Dermis microvascular lymphatic vessel endothelial cell (primary cell): Measurements from ENCODE around the gene ANKRD35. TPM values are rescaled to one million over a fixed set of nuclear protein-coding genes. Genes with fewer than 3 reads are reported as not detected.

Source experiments
- DNase-seq, 2 donors: peaks; one replicate each; pipeline versions ENCODE4 v3.0.0 to v3.0.0-alpha.2; 2010; ENCODE audit warnings: low read depth in 2 of 2
- total RNA-seq: library from RNA; depleted of rRNA; stranded (reverse); fragments of >200 nt; gene quantifications from 2 replicates; pipeline ENCODE4 v1.2.1, GENCODE V29; 2014

ANKRD35 gene
- total RNA-seq, 1 donor from 2014 or later, result under 0.01 TPM

DNA sequence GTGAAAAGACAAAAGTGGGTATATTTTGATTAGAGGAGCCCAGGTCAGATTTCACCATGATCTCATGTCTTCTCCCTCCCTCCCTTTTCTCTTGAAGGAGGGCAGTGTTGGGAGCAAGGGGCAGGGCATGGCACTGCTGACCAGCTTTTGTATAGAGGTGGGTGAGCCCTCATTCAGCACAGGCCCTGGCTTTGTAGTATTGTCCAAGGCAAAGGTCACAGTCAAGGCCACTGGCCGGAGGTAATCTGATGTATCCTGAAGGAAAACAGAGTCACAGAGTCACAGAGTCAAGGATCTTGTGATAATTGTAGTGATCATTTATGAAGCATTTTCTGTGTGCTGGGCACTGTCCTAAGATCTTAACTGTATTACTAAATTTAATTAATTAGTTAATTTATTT, 12.3 kb upstream of the ANKRD35 start:
- DNase-seq, result no peak

DNA sequence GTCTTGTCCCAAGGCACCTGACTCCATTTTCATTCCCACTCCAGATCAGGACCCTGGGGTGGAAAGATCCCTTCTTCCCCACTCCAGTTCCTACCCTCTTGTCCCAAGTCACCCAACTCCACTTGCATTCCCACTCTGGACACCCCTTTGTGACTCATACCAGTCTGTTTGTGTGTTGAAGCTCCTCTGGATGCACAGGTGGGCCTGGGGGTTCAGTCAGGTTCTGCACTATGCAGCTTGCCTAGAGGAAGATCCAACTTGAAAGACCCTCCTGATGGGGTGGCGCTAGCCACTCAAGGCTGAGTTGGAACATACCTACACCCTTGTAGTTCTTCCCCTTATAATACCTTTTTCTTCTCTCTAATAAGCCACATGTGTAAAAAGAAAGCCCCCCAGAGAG, 9.8 kb upstream of the ANKRD35 start:
- DNase-seq, result no peak

DNA sequence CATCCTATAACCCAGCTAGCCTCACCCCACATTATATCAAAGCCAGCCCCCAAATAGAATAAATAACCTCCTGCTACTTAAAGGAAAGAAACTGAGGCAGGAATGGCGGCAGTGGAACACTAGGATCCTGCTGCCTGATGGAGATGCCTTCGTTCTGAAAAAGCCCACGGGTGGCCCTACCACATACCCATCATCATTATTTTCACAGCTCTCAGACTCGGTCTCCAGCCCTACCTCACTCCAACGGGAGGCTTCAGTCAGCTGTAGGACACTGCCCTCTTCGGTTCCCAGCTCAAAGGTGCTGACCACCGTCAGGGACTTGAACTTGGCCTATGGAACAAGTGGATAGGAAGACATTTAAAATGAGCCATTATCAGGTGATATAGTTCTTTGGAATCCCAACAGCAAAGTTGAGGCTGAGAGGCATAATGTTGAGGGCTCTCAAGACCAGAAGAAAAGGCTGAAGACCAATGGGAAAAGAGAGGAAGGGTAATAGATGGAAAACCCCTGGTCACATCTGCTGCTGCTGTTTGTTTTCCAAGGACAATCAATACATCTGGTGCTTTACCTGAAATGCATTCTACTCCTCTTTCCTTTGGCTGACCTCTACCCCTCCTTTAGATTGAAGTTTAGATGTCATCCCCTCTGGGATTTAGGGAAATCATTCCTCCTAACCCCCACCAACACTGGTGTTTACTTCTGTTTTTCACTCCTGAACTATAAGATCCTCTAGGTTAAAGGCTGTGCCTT, 7.8 kb upstream of the ANKRD35 start:
- DNase-seq, result no peak

DNA sequence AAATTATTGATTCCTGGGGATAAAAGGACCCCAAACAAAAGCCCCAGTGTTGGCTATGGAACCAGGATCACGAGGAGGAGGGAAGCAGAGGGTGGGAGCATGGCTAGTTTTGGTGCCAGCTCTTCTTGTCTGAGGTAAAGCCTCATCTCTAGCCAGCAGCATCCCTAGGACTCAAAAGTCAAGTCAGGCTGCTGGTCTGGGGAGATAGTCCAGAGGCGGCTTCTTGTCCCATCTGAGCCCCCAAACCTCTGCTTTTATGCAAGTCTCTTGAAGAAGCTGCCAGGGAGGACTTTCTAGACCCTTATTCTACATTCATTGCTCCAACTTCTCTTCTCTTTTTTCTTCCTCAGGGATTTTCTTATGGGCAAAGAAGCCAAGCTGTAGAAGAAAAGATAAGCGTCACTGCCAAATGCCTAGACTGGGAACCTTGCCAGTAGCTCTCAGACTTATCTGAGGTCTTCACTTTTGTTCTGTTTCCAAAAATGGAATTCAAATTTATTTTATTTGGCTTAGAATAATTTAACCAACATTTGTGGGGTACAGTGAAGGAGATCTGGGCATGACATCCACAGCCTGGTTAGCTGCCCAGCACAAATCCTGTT, 6.9 kb upstream of the ANKRD35 start:
- peak in 1 of 2 donors; percentile 67 for DNase-seq

DNA sequence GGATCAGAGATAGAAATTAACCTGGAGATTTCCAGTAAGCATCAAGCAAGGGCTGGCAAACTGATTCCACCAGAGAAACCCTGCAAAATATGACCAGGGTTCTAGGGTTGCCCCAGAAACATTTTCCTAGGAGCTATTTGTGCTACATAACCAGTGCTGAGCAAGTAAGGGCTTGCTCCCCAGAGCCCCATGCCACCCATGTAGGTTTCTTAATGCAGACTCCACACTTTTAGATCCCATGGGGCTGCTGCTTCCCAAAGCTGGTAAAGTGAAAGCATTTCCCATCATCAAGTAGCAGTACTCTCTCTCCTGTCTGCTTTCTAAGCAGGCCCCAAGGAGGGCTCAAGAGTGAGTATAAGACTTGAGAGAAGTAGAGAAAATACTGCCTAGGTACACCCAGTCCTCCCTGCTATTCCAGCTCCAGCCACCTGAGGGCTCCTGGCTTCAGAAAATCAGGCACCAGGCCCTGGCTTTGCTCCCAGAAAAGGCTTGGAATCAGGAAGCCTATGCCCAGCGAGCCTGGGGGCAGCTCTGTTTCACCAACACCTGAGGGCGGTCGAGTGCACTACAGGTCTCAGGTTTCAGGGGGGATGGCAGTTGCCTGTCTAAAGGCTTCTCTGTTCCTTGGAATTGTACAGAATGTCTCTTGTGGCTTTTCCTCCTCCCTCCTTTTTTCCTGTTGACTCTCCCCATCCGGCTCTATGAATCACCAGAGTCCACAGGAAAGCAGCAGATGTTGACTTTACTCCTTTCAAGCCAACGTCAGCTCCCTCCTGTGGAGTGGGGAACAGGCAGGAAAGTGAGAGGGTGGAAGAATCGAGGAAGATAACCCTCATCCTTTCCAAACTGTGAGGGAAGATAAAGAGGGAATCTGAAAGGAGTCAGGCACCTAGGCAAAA, 6.2 kb upstream of the ANKRD35 start:
- peak; percentile 88 to 99 for DNase-seq

DNA sequence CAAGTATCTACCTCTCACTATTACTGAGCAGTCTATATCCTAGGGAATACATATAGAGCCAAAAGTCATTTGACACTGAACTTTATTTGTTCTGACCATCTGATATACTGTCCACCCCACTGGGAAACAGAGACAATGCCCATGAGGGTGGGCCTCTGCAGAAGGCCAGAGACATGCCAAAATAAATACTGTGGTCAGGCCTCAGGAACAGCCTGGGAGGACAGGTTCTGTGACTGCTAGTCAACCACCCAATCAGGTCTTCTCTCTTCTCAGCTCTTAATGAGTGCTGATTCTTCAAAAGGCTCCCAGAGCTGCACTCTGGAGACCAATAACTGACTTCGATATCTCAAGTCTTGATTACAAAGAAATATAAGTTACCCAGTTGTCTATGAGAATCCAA, 5.5 kb upstream of the ANKRD35 start:
- DNase-seq, result peak; percentile 14 to 86

DNA sequence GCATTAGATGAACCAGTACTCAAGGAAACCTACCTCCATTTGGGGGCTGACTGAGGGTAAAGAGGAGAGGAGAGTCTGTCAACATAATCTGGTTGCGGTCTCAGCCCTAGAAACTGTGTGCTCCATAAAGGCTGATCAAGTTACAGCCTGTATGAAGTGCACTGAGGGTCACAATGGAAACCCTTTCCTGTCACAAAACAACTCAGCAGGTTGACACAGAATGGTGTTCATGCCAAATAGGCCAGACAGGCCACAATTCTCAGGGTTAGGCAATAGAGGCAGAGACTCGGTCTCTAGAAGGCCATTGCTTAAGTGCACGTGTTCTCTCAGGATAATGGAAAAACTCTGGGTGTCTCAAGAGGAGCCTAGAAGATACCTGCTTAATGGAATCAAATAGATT, 4.1 kb upstream of the ANKRD35 start:
- no peak for DNase-seq

DNA sequence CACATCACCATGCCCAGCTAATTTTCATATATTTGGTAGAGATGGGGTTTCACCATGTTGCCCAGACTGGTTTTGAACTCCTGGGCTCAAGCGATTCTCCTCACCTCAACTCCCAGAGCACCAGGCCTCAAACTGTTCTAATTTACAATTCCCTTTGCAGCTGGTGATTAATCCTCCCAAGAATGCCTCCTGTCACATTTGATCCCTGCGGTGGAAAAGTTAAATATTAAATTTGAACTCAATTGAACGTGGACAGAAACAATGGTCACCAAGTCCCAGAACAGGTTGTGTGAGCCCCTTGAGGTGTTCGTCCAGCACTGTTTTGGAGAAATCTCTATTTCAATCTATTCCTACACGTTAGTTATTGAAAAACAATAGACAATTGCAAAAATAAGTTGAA, 2.0 kb upstream of the ANKRD35 start:
- DNase-seq, result no peak

DNA sequence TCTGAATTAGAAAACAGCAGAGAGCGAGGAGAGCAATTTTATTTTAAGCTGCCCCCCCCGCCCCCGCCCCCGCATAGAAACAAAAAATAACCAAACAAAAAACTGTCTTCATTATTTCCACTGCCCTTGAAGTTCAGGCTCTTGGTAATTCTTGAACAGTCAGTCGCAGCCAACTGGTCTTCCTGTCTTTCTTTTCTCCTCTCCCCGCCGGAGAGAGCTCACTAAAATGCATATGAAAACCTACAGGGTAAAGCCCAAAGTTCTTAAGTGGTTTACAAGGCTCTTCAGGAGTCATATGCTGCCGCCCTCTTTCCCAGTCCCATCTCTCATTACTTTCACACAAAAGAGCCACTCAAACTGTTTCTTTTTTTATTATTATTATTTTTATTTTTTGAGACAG, 1.1 kb upstream of the ANKRD35 start:
- DNase-seq, result peak in 1 of 2 donors; percentile 37

DNA sequence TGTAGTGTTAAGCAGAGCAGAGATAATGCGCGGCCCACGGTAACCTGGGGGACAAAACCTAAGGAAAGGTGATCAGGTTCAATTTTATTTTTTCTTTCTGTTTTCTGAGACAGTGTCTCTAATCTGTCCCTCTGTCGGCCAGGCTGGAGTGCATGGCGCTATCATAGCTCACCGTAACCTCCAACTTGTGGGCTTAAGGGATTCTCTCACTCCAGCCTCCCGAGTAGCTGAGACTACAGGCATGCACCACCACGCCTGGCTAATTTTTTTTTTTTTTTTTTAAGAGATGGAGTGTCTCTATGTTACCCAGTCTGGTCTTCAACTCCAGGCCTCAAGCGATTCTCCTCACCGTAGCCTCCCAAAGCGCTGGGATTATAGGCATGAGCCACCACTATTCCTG, 724 bp upstream of the ANKRD35 start:
- no peak for DNase-seq

DNA sequence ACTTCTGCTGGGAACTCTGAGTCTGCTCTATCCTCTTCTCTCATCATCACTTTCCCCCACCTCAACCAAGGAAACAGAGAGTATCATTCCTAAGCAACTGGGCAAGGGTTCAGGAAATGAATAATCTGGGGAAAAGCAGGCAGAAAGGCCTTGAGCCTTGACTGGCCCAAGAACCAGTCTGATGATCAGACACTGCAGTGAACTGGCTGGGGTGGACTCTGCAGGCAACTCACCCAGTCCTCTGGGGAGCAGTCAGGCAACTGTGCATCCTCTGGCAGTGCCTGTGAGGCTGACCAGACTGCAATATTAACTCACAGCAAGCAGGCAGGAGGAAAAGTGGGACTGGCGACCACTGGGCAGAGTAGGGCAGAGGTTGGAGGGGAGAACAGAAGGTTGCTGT, 991 bp downstream of the ANKRD35 start:
- peak in 1 of 2 donors; percentile 71 for DNase-seq

DNA sequence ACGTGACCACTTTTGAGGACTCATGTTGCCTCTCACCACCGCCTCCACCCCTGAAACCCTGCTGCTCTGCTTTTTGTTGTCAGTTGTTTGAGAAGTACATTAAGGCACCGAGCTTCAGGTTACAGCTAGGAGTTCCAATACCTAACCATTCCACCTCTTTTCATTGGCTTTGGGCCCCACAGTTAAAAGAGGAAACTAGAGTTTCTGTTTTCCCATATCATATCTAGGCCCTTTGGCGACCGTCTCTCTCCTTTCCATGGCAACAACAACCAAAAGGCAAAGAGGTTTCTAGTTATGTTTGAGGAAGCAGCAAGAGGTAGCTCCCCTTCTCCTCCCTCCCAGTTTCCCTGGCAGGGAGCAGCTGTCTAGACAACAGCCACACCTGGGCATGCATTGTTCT, 5.9 kb downstream of the ANKRD35 start:
- no peak for DNase-seq

DNA sequence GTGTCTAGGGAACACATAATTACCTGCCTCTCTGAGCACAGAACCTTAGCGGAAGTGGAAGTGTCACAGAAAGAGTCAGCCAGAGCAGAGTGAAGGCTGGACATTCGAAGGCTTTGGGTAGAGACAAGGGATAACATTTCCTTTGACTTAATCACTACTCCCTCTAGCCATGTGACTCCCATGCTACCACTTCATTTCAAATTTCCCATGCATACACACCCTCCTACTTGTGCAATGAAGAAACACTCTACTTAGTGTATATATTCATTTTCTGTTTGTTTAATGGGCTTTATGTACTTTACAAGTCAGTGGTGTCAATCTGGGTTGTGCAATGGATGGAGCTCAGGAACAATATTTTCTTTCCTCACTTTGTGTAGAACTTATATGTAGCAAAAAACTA, 6.9 kb downstream of the ANKRD35 start:
- no peak for DNase-seq

DNA sequence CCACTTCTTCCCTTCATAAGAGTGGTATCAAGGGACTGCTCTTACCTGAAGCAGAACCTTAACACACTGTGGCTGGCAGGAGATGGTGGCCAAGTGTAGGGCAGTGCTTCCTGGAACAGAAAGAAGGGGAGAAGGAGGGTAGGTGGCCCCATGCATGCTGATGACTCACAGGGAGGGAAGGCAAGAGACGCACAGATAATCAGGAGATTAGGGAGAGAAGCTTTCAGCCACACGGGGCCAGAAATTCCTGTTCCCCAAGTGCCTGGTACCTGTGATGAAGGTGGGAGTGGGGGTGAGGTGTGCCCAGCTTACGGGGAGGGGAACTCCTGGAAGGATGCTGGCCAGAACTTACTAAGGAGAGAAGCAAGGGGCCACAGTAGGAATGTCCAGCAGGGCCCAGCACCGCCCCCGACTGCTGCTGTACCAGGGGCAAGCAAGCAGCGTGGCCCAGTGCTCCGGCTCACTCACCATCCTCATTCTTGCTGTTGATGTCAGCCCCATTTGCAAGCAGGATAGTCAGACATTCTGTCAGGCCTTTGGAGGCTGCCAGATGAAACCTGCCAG, 7.7 kb downstream of the ANKRD35 start:
- DNase-seq, result no peak

DNA sequence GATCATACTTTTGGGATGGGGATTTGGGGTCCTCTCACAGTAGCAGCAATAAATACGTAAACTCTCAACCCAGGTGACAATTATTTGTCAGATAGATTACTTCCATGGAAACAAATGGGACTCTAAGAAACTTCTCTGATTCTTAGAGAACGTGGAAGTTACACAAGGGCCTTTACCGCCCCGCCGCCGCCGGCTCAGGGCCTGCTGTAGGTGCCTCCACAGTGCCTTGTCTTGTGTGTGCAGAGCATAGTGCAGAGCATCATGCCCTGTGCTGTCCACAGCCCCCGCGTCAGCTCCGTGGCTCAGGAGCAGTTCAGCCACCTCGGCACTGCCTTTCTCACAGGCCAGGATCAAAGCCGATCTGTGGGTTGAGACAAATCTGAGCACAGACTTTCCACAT, 11.0 kb downstream of the ANKRD35 start:
- no peak for DNase-seq

DNA sequence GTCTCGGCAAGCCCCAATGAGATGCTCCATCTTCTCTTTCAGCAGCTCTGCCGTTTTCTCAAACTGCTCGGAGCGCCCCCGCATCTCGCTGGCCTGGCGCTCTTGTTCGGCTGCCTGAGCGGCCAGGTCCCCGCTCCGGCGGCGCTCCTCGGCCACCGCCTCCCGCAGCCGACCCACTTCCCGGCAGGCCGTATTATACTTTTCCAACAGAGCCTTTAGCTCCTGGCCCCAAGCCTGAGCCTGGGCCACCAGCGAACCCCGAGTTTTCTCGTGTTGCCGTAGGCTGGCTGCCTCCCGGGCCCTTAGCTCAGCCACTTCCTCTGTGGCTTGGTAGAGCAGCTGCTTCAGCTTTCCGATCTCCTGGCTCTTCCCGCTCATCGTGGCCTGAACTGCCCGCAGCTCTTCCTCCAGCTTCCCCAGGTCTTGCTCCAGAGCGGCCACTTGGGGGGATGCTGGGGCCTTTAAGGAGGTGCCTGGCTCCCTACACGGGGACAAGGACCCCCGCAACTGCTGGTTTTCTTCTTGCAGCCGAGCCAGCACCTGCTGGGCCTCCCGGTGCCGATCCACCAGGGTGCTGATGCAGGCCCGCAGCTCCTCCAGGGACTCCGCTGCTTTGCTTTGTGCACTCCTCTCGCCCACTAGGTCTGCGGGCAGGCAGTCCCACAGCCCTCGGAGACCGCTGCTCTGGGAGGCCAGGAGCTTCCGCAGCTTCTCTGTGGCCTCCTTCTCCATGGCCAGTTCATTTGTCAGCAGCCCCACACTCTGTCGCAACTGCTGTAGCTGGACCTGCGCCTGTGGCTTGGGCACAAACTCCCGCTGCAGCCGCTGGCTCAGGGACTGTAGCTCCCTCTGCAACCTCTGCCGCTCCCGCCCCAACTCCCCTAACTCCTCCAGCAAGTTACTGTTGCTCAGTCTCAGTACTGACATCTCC, 13.4 kb downstream of the ANKRD35 start:
- DNase-seq, result peak in 1 of 2 donors; percentile 22

DNA sequence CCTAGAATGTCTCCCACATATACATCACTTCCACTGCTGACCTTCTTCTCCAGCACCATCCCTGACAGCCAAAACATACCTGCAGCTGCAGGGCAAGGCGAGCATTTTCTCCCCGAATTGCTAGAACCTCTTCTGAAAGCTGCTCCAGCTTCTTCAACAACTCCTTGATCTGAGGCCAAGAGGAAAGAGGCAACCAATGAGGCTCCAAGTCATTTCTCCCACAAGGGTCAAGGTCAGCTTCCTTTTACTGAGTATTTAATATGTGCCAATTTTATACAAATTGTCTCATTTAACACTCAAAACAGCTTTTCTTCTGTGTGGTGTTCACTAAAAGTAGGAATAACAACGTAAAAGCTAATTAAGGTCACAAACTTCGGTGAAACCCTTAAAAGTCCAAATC, 17.4 kb downstream of the ANKRD35 start:
- no peak for DNase-seq

DNA sequence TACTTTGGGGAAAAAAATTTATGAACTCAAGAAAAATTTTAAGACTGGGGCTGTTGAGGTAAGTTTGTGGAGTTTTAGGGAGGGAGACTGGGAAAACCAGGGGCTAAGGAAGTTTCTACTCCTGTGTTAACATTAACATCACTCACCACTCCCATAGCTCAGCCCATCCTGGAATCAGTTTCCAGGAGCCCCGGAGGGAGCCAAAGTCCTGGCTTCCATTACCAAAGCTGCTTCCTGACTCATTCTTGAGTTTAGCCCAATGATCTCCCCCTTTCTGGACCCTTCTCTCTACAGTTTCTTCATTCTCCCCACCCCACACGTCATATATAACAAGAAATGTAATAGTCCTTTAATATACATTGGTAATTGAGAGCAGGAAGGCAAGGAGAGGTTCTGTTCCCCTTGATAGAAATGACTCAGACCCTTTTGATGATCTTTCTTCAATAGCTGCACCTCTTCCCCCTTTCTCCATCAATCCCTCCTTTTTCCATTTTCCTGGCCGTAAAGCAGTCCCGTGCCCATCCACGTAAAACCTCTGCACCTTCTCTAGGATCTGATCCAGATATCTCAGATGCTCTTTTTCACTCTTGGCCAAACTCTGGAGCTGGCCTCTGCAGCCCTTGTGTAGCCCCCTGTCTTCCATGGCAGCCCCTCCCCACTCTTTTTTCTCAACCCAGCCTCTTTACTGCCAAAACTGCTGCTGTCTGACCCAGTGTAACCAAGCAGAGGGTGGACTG, 22.2 kb downstream of the ANKRD35 start:
- no peak for DNase-seq

DNA sequence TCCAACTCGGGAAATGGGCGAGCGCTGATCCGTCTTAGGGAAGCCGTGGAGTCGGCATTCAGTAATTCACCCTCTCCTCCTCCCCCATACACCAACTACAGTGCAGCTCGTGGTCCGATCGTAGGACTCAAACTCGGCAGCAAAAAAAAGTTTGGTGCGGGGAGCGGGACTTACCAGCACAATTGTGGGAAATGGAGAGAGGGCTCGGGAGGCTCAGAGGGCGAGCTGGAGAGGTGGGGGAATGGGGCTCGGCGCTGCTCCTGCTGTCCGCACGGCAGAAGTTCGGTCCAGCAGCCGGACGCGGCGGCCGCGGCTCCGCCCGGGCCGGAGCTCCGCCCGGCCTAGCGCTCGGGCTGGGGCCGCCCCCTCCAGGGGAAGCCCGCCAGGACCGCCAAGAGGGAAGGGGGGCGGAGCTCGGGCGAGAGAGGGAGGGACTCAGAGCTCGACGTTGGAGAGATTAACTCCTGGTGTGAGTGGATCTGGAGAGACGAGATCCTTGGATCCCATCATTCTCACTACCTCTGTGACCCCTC, 26.1 kb downstream of the ANKRD35 start:
- DNase-seq, result peak; percentile 62 to 92

DNA sequence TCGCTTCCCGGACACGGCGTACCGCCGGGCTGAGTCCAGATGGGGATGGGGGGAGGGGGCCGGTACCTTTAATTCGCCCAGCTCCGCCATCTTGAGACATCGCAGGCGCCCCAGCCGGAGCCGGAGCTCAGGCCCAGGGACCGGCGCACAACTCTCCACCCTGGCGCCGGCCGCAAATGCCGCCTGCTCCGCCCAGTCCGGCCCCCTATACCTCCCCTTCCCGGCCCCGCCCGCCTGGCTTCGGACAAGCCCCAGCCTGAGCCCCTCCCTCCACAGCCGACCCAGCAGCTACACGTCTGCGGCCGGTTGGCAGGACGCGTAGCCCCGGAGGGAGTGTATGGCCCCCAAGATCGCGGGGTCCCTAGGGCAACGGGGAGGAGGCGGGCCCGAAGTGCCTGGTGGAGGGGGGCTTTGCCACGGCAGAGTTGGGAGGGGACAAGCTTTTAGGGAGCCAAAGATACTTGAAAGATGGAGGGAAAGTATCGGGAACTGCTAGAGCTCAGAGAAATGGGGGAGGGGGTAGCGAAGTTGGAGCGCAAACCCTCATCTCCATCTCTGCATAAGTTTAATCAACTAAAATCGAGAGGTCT, 26.7 kb downstream of the ANKRD35 start, which contains the start of gene PIAS3:
Gene PIAS3, minus strand, starts transcription at position 181 of the 590 bp plus-strand sequence. Its CDS starts 91 bp downstream, at position 90.
- peak; percentile 80 to 97 for DNase-seq
